H1 (cell line): ENCODE results near the gene HOXC11. TPM values are rescaled to one million over a fixed set of nuclear protein-coding genes. Genes with fewer than 3 reads are reported as not detected.

Source experiments
- CHD1 ChIP-seq: IDR thresholded peaks from 2 replicates; pipeline ENCODE4 v1.6.1; 2012; ENCODE audit warnings: low read depth, low read length, improper control_type of control experiment
- CHD7 ChIP-seq: fragments of 300-600 bp; sonication (generic); IDR thresholded peaks from 2 replicates; pipeline ENCODE4 v1.7.1; 2012; ENCODE audit warnings: low read length, moderate library complexity, mild to moderate bottlenecking, inconsistent platforms; ENCODE audit not compliant: insufficient replicate concordance
- FOSL1 ChIP-seq: IDR thresholded peaks from 2 replicates; pipeline ENCODE4 v1.6.1; 2011; ENCODE audit warnings: mild to moderate bottlenecking, low read depth, low read length, moderate library complexity; ENCODE audit not compliant: insufficient read depth
- GABPA ChIP-seq: IDR thresholded peaks from 2 replicates; pipeline ENCODE4 v1.6.1; 2011; ENCODE audit warnings: mild to moderate bottlenecking, low read length, moderate library complexity, borderline replicate concordance; ENCODE audit not compliant: insufficient read depth
- JUN ChIP-seq: IDR thresholded peaks from 2 replicates; pipeline ENCODE4 v1.6.1; 2011; ENCODE audit warnings: low read depth, mild to moderate bottlenecking, improper control_type of control experiment, low read length
- POU5F1 ChIP-seq: IDR thresholded peaks from 2 replicates; pipeline ENCODE4 v1.6.1; 2011; ENCODE audit warnings: low read depth, mild to moderate bottlenecking, low read length, moderate library complexity
- RNF2 ChIP-seq: fragments of 200-900, 300-1000 bp; sonication (generic); IDR thresholded peaks from 2 replicates; pipeline ENCODE4 v1.7.1; 2016; ENCODE audit warnings: borderline replicate concordance, low read depth, mild to moderate bottlenecking, antibody characterized with exemption, low read length; ENCODE audit not compliant: poor library complexity, severe bottlenecking; ENCODE audit errors: missing control alignments
- polyA plus RNA-seq, 7 experiments: library from polyadenylated mRNA; depleted of rRNA in 3 of 7; stranded (reverse) in 5 of 7; unstranded in 2 of 7; fragments of >200 nt in 5 of 7; fragments of 200-250 nt in 2 of 7; gene quantifications; 1 replicate in 5 of 7; 2 replicates in 1 of 7; 4 replicates in 1 of 7; pipeline versions ENCODE4 v1.2.1 to v1.2.3, GENCODE V29; 2011 to 2013; ENCODE audit warnings: missing spikeins in 2 of 7, mixed read lengths in 2 of 7
- total RNA-seq: library from RNA; stranded (reverse); fragmentation: NEBNext Ultra II Directional; extraction: Animal tissue kit (Norgen Biotek cat#: 25700); gene quantifications from 2 replicates; pipeline ENCODE4 v1.2.1, GENCODE V29; 2021
- TF ChIP-seq, protein P1 (sequence below): IDR thresholded peaks from 2 replicates; pipeline ENCODE4 v1.6.1; 2012; ENCODE audit warnings: inconsistent platforms

HOXC11 gene
- total and polyA plus RNA-seq, 2 of the 8 experiments (the other 6 are each of a cell fraction or from before 2014, with no cell fraction given), result not detected

DNA sequence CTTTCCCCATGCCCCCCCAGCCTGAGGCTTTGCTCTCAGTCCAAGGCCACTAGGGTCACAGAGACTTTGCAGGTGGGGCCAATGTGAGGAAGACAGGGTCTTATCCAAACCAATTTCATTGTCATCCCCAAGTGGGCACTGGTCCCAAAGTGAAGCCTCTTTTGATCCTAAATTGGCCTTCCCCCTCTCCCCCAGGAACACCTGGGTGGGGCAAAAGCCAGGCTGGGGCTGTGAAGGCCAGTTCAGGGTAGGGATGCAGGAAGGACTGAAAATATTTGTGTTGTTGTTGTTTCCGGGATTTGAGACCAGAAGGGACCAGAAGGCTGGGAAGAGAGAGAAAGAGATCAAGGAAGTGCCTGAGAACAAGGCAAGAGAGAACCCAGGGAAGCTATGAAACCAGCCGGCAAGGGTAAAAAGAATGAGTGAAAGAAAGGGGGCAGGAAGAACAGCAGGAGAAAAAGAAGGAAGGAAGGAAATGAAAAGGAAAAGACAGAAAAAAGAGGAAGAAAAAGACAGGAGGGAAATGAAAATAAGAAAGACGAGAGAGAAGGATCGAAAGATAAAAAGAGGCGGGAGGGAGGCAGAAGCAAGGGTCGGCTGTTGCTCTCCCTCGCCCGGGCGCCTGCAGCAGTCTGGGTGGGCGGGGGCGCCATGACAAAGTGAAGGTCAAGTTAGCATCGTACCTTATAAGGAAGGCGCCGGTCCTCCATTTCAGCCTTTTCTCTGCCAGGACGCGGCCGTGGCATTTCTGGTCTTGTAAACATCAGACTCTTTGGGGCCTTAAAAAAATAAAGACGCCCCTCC is 7.4 kb upstream of the HOXC11 start (continued):
- TF ChIP-seq CHD7 (no peak), FOSL1 (no peak), POU5F1 (no peak), GABPA (no peak), JUN (no peak), RNF2 (peak; percentile 94), CHD1 (no peak)
- TF ChIP-seq, protein P1, sequence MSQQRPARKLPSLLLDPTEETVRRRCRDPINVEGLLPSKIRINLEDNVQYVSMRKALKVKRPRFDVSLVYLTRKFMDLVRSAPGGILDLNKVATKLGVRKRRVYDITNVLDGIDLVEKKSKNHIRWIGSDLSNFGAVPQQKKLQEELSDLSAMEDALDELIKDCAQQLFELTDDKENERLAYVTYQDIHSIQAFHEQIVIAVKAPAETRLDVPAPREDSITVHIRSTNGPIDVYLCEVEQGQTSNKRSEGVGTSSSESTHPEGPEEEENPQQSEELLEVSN, result 0 out of 2 replicates have a peak, but pooled peaks have one; percentile 14
